ENCODE results near the gene GAA.

GRCh38 chr17:80055597-80055996 is 45.8 kb upstream of the GAA start:
- TF ChIP-seq POLR2AphosphoS5 (IDR thresholded peaks at IDR 0.05; ENCODE audit: low read depth, low read length) (no peak), CTCF (IDR thresholded peaks at IDR 0.05) (no peak), SIN3A (IDR thresholded peaks at IDR 0.05; ENCODE audit: borderline replicate concordance, insufficient read depth, low read depth, low read length) (no peak), REST (IDR thresholded peaks at IDR 0.05; ENCODE audit: insufficient read depth in 1 of 2, low read depth in 2 of 2, low read length in 1 of 2) (no peak)

Data from Panc1 (cell line).